NCI-H748 treated with DMSO at 0.1 percent for 48 hours (cell line): ENCODE results near the gene TBXAS1.

ENCODE experiments used
- DNase-seq: peaks from one replicate; lab custom pipeline; 2025; lab: John Stamatoyannopoulos, UW

Gene TBXAS1

GRCh38 chr7:139829025-139829774, at the start of gene TBXAS1:
TBXAS1 (plus strand) TSS chr7:139829264; CDS start chr7:139829391, 127 bp downstream.
- no peak for DNase-seq

GRCh38 chr7:139782932-139783331, 46.1 kb upstream of the TBXAS1 start:
- DNase-seq, result no peak

GRCh38 chr7:139783647-139784385, 45.2 kb upstream of the TBXAS1 start:
- DNase-seq, result no peak

- no peak for DNase-seq
Measured at GRCh38 chr7:139784648-139785047, 44.4 kb upstream of the TBXAS1 start.

- no peak for DNase-seq
Measured at GRCh38 chr7:139791316-139791715, 37.7 kb upstream of the TBXAS1 start.

- DNase-seq, result no peak
Measured at GRCh38 chr7:139797607-139798006, 31.5 kb upstream of the TBXAS1 start.

GRCh38 chr7:139798221-139798620, 30.8 kb upstream of the TBXAS1 start:
- DNase-seq, result no peak

GRCh38 chr7:139798892-139799291, 30.2 kb upstream of the TBXAS1 start:
- no peak for DNase-seq

GRCh38 chr7:139799586-139799985, 29.5 kb upstream of the TBXAS1 start:
- DNase-seq, result no peak

- no peak for DNase-seq
Measured at GRCh38 chr7:139804571-139804970, 24.5 kb upstream of the TBXAS1 start.

- no peak for DNase-seq
Measured at GRCh38 chr7:139807009-139807408, 22.1 kb upstream of the TBXAS1 start.

- DNase-seq, result no peak
Measured at GRCh38 chr7:139808427-139808826, 20.6 kb upstream of the TBXAS1 start.

- no peak for DNase-seq
Measured at GRCh38 chr7:139808846-139809442, 20.1 kb upstream of the TBXAS1 start.

- no peak for DNase-seq
Measured at GRCh38 chr7:139811066-139811465, 18.0 kb upstream of the TBXAS1 start.

- no peak for DNase-seq
Measured at GRCh38 chr7:139813151-139813550, 15.9 kb upstream of the TBXAS1 start.

GRCh38 chr7:139813689-139814088, 15.4 kb upstream of the TBXAS1 start:
- DNase-seq, result no peak

- no peak for DNase-seq
Measured at GRCh38 chr7:139817249-139817648, 11.8 kb upstream of the TBXAS1 start.

GRCh38 chr7:139820089-139820488, 9.0 kb upstream of the TBXAS1 start:
- no peak for DNase-seq

GRCh38 chr7:139821349-139822105, 7.5 kb upstream of the TBXAS1 start:
- DNase-seq, result no peak

GRCh38 chr7:139822855-139823254, 6.2 kb upstream of the TBXAS1 start:
- DNase-seq, result no peak

GRCh38 chr7:139823959-139824521, 5.0 kb upstream of the TBXAS1 start:
- DNase-seq, result no peak
